CD14-positive monocyte (primary cell): ENCODE results near the gene SLC35F4. TPM values are rescaled to one million over a fixed set of nuclear protein-coding genes. Genes with fewer than 3 reads are reported as not detected.

Experiments used
- DNase-seq, 3 donors: peaks; one replicate each; pipeline ENCODE4 v3.0.0-alpha.2; 2011 to 2022
- H2AFZ ChIP-seq: 2 replicates; pipeline ENCODE4 v1.6.0; 2012; ENCODE audit warnings: mild to moderate bottlenecking, low read depth, low read length, inconsistent platforms; ENCODE audit not compliant: insufficient read depth, poor library complexity, severe bottlenecking
- H3K27ac ChIP-seq, 2 donors: 1 replicate in 1 of 2; 2 replicates in 1 of 2; pipeline ENCODE4 v1.5.1; 2012 to 2013; ENCODE audit warnings: low read length in 2 of 2, control low read depth in 1 of 2, inconsistent platforms in 1 of 2, low read depth in 1 of 2, mild to moderate bottlenecking in 1 of 2
- H3K27me3 ChIP-seq, 2 donors: one replicate each; pipeline versions ENCODE4 v1.6.0 to v1.6.1; 2011 to 2013; ENCODE audit warnings: low read length in 2 of 2; ENCODE audit not compliant: control insufficient read depth in 2 of 2, insufficient read depth in 2 of 2
- H3K36me3 ChIP-seq, 2 donors: replicated peaks in 1 of 2; 1 replicate in 1 of 2; 2 replicates in 1 of 2; pipeline versions ENCODE4 v1.5.1 to v1.6.1; 2012 to 2013; ENCODE audit warnings: low read length in 2 of 2, control low read depth in 1 of 2, inconsistent platforms in 1 of 2, mild to moderate bottlenecking in 1 of 2; ENCODE audit not compliant: insufficient read depth in 2 of 2, control insufficient read depth in 1 of 2
- H3K4me1 ChIP-seq, 2 donors: 1 replicate in 1 of 2; 2 replicates in 1 of 2; pipeline versions ENCODE4 v1.5.1 to v1.6.1; 2012 to 2013; ENCODE audit warnings: low read length in 2 of 2, control low read depth in 1 of 2, inconsistent platforms in 1 of 2, mild to moderate bottlenecking in 1 of 2, moderate library complexity in 1 of 2; ENCODE audit not compliant: insufficient read depth in 2 of 2, control insufficient read depth in 1 of 2
- H3K4me2 ChIP-seq: replicated peaks from 2 replicates; pipeline ENCODE3; 2012; ENCODE audit warnings: low read length, moderate library complexity, mild to moderate bottlenecking; ENCODE audit not compliant: poor library complexity, severe bottlenecking; ENCODE audit errors: extremely low read depth
- H3K4me3 ChIP-seq, 3 experiments: fragments of 200-600 bp in 1 of 3; sonication (generic) in 1 of 3; replicated peaks in 1 of 3; 1 replicate in 2 of 3; 2 replicates in 1 of 3; pipeline ENCODE4 v1.5.1; 2011 to 2013; ENCODE audit warnings: low read length in 3 of 3, mild to moderate bottlenecking in 3 of 3, control low read depth in 2 of 3, low read depth in 2 of 3, inconsistent platforms in 1 of 3, moderate library complexity in 1 of 3
- H3K79me2 ChIP-seq: 2 replicates; pipeline ENCODE4 v1.6.0; 2012; ENCODE audit warnings: mild to moderate bottlenecking, control low read depth, inconsistent platforms, low read length, moderate library complexity; ENCODE audit not compliant: insufficient read depth
- H3K9ac ChIP-seq: 2 replicates; pipeline ENCODE4 v1.6.0; 2017; ENCODE audit warnings: low read length, mild to moderate bottlenecking; ENCODE audit not compliant: insufficient read depth, poor library complexity, severe bottlenecking
- H3K9me3 ChIP-seq, 2 donors: replicated peaks in 1 of 2; 1 replicate in 1 of 2; 2 replicates in 1 of 2; pipeline versions ENCODE4 v1.5.1 to v1.6.1; 2012 to 2013; ENCODE audit warnings: low read length in 2 of 2, control low read depth in 1 of 2; ENCODE audit not compliant: control insufficient read depth in 1 of 2, insufficient read depth in 1 of 2
- H4K20me1 ChIP-seq: 2 replicates; pipeline ENCODE4 v1.6.0; 2012; ENCODE audit warnings: mild to moderate bottlenecking, low read length, control low read depth, moderate library complexity; ENCODE audit not compliant: insufficient read depth
- H3K27ac Mint-ChIP-seq, 7 donors: one replicate each; pipeline ENCODE4 v1.8.0; 2020; ENCODE audit warnings: mild to moderate bottlenecking in 7 of 7, mixed read lengths in 7 of 7, moderate library complexity in 6 of 7, inconsistent platforms in 2 of 7
- H3K27me3 Mint-ChIP-seq, 3 donors: one replicate each; pipeline ENCODE4 v1.8.0; 2021 to 2022; ENCODE audit warnings: low read depth in 3 of 3, mild to moderate bottlenecking in 3 of 3, mixed read lengths in 3 of 3, moderate library complexity in 3 of 3, inconsistent platforms in 1 of 3
- H3K36me3 Mint-ChIP-seq, 2 donors: one replicate each; pipeline ENCODE4 v1.8.0; 2020; ENCODE audit warnings: mixed read lengths in 2 of 2, inconsistent platforms in 1 of 2, mild to moderate bottlenecking in 1 of 2
- H3K4me1 Mint-ChIP-seq: one replicate; pipeline ENCODE4 v1.8.0; 2020; ENCODE audit warnings: mild to moderate bottlenecking, mixed read lengths
- H3K4me3 Mint-ChIP-seq, 2 donors: one replicate each; pipeline ENCODE4 v1.8.0; 2020; ENCODE audit warnings: mild to moderate bottlenecking in 2 of 2, mixed read lengths in 2 of 2, moderate library complexity in 1 of 2
- H3K9me3 Mint-ChIP-seq, 7 donors: one replicate each; pipeline ENCODE4 v1.8.0; 2020 to 2022; ENCODE audit warnings: mixed read lengths in 7 of 7, mild to moderate bottlenecking in 6 of 7, moderate library complexity in 6 of 7, inconsistent platforms in 2 of 7
- WGBS: methylation state at CpG from one replicate; pipeline ENCODE4 v1.1.5; 2013; ENCODE audit warnings: missing lambda C conversion rate; ENCODE audit not compliant: insufficient coverage; 5-methylcytosine and 5-hydroxymethylcytosine counted together
- intact Hi-C, 2 donors: fragments of 100-400 bp; cut with micrococcal nuclease; formaldehyde crosslinking; loops; one replicate each; pipeline versions ENCODE4 v1.15.0 to v1.15.1; 2023
- polyA plus RNA-seq, 3 donors: library from polyadenylated mRNA; depleted of rRNA in 1 of 3; unstranded in 2 of 3; stranded (reverse) in 1 of 3; fragments of 300-500 nt in 2 of 3; fragments of >200 nt in 1 of 3; fragmentation: Illumina TruSeq in 2 of 3; gene quantifications; 1 replicate in 2 of 3; 2 replicates in 1 of 3; pipeline ENCODE4 v1.2.3, GENCODE V29; 2012 to 2021
- TF ChIP-seq, protein P1 (sequence below): fragments of 200-600 bp; IDR thresholded peaks from one replicate; pipeline ENCODE4 v1.8.0; 2022; ENCODE audit warnings: antibody characterized with exemption, mild to moderate bottlenecking

The SLC35F4 gene
- polyA plus RNA-seq, 3 donors, result not detected

DNA sequence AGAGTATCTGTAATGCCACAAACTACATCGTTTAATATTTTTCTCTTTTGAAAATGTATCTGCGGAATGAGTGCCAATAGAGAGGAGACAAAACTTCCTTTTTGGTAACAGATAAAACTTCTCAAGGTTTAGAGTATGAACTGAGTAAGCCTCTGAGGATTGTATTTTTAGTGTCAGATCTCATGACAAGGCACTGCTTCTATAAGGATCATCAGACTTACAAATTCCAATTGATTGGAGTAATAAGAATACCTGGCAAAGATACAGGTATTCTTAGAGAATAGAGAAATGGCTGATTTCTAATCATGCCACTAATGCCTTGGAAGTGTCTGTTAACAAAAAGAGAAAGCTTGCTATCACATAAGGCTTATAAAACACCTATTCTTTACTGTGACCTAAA lies 45.3 kb downstream of the SLC35F4 start:
- H3K4me2 ChIP-seq, result no peak overlapping the region
- no peaks in the 10 kb centered on the region for H3K79me2 ChIP-seq
- H3K36me3 ChIP-seq, result no peaks in the 10 kb centered on the region
- WGBS, result no CpG with 5 or more reads among the region's 2 CpGs
- no peak overlapping the region for H3K27ac Mint-ChIP-seq
- H3K4me1 ChIP-seq, result no peaks in the 10 kb centered on the region
- no peaks in the 10 kb centered on the region for H3K36me3 Mint-ChIP-seq
- intact Hi-C loops, result no loop called here
- H3K4me3 Mint-ChIP-seq, result no peak overlapping the region
- H3K4me3 ChIP-seq, result no peak overlapping the region
- no peaks in the 10 kb centered on the region for H3K4me1 Mint-ChIP-seq
- H3K27ac ChIP-seq, result no peak overlapping the region
- no peaks in the 10 kb centered on the region for H4K20me1 ChIP-seq
- no peaks in the 10 kb centered on the region for H3K27me3 ChIP-seq
- H2AFZ ChIP-seq, result no peak overlapping the region
- H3K9me3 Mint-ChIP-seq, result no peaks in the 10 kb centered on the region
- TF ChIP-seq, protein P1, sequence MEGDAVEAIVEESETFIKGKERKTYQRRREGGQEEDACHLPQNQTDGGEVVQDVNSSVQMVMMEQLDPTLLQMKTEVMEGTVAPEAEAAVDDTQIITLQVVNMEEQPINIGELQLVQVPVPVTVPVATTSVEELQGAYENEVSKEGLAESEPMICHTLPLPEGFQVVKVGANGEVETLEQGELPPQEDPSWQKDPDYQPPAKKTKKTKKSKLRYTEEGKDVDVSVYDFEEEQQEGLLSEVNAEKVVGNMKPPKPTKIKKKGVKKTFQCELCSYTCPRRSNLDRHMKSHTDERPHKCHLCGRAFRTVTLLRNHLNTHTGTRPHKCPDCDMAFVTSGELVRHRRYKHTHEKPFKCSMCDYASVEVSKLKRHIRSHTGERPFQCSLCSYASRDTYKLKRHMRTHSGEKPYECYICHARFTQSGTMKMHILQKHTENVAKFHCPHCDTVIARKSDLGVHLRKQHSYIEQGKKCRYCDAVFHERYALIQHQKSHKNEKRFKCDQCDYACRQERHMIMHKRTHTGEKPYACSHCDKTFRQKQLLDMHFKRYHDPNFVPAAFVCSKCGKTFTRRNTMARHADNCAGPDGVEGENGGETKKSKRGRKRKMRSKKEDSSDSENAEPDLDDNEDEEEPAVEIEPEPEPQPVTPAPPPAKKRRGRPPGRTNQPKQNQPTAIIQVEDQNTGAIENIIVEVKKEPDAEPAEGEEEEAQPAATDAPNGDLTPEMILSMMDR, result no peak
- no peak for DNase-seq
- no peaks in the 10 kb centered on the region for H3K9me3 ChIP-seq
- H3K9ac ChIP-seq, result no peak overlapping the region
- H3K27me3 Mint-ChIP-seq, result peaks cover 0 to 2% (median 2%) of the 10 kb centered on the region in 3 donors

DNA sequence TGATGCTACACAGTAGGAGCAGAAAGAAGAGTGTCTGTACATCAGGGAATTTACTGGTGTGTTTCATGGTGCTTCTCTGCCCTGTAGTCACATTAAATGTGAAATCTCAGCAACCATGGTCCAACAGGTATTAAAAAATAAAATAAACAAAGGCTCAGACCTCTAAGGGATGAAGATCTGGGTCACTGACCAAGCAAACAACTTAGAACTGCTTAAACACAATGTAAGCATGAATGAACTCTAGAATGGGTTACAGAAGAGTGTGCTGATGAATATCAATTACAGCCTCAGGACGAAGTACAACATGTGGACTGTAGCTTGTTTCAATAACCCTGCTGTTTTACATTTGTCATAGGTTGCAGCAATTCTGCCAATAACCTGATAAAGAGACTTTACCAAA lies 47.4 kb downstream of the SLC35F4 start:
- intact Hi-C loops, result no loop called here
- no peak overlapping the region for H3K4me2 ChIP-seq
- H3K9me3 Mint-ChIP-seq, result no peaks in the 10 kb centered on the region
- H3K36me3 Mint-ChIP-seq, result no peaks in the 10 kb centered on the region
- no peaks in the 10 kb centered on the region for H4K20me1 ChIP-seq
- peaks cover 0 to 2% (median 2%) of the 10 kb centered on the region in 3 donors for H3K27me3 Mint-ChIP-seq
- no peak overlapping the region for H3K4me3 Mint-ChIP-seq
- no peak overlapping the region for H3K4me3 ChIP-seq
- DNase-seq, result no peak
- H3K27me3 ChIP-seq, result no peaks in the 10 kb centered on the region
- H3K79me2 ChIP-seq, result no peaks in the 10 kb centered on the region
- no peaks in the 10 kb centered on the region for H3K9me3 ChIP-seq
- no peaks in the 10 kb centered on the region for H3K4me1 ChIP-seq
- no peaks in the 10 kb centered on the region for H3K4me1 Mint-ChIP-seq
- H2AFZ ChIP-seq, result no peak overlapping the region
- H3K27ac Mint-ChIP-seq, result no peak overlapping the region
- no CpG with 5 or more reads among the region's 1 CpG for WGBS
- TF ChIP-seq, protein P1, result no peak
- H3K9ac ChIP-seq, result no peak overlapping the region
- no peaks in the 10 kb centered on the region for H3K36me3 ChIP-seq
- no peak overlapping the region for H3K27ac ChIP-seq
